ENCODE results near the gene PEX14.

DNA sequence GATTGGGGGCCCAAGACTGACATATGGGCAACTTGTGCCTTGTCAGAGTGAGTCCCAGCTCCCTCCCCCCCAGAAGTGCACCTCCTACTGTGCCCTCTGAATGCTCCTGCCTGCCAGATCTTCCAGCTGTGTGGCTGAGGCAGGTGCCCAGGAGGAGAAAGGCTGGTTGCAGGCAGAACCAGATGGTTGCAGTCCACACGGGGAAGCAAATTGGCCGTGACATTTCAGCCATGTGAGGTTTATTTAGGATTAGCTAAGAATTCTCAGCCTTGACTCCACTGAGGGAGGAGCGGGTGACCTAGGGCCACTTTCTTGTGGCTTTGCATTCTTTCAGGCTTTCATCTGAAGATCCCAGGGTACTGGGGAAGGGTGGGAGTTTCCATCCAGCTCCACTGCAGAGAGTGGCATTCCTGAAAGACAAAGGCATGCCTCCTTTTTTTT is 33.8 kb downstream of the PEX14 start:
- TF ChIP-seq, protein P1, sequence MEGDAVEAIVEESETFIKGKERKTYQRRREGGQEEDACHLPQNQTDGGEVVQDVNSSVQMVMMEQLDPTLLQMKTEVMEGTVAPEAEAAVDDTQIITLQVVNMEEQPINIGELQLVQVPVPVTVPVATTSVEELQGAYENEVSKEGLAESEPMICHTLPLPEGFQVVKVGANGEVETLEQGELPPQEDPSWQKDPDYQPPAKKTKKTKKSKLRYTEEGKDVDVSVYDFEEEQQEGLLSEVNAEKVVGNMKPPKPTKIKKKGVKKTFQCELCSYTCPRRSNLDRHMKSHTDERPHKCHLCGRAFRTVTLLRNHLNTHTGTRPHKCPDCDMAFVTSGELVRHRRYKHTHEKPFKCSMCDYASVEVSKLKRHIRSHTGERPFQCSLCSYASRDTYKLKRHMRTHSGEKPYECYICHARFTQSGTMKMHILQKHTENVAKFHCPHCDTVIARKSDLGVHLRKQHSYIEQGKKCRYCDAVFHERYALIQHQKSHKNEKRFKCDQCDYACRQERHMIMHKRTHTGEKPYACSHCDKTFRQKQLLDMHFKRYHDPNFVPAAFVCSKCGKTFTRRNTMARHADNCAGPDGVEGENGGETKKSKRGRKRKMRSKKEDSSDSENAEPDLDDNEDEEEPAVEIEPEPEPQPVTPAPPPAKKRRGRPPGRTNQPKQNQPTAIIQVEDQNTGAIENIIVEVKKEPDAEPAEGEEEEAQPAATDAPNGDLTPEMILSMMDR (IDR thresholded peaks at IDR 0.05), result no peak
- no peak for TF ChIP-seq POLR2AphosphoS5 (IDR thresholded peaks at IDR 0.05)
- no peak for TF ChIP-seq POLR2A (IDR thresholded peaks at IDR 0.05)

All from breast epithelium (tissue), 3 donors.